Caki2 (cell line): ENCODE results near the gene PRDM16. TPM values are rescaled to one million over a fixed set of nuclear protein-coding genes. Genes with fewer than 3 reads are reported as not detected.

Experiments
- DNase-seq: peaks from one replicate; pipeline ENCODE4 v3.0.0-alpha.2; 2015; ENCODE audit warnings: low read depth
- in situ Hi-C: cut with HindIII; loops from 2 replicates; pipeline ENCODE4 v1.10.0; 2016; ENCODE audit warnings: low sequenced_read_pairs, low pct_unique_long_range_greater_than_20kb, mixed read lengths
- total RNA-seq: library from RNA; depleted of rRNA; stranded (reverse); fragments of >200 nt; shearing (Covaris generic); gene quantifications from 2 replicates; pipeline ENCODE4 v1.2.3, GENCODE V29; 2014; ENCODE audit warnings: low replicate concordance

The PRDM16 gene
- total RNA-seq, 1 experiment from 2014 or later = not detected

GRCh38 chr1:3111348-3112021 is 42.5 kb downstream of the PRDM16 start:
- no peak for DNase-seq
- in situ Hi-C loops = no loop called here

DNA sequence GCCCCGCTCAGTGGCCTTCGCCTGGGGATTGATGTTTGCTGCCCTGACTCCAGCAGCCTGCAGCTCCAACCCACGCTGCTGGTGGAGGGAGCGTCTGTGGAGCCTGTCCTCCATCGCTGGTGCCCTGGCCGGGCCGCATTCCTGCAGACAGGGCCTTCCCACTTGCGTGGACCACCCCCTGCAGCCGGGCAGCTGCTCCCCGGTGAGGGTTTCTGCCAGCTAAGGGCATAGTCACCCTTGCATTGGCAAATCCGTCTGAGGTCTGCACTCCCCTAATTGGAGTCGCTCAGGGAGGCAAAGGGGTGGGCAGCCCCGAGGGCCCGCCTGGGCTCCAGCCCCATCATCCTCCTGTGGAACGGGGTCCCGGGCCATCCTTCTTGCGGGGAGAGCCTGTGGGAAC is 43.5 kb downstream of the PRDM16 start:
- no peak for DNase-seq
- in situ Hi-C loops = no loop called here

DNA sequence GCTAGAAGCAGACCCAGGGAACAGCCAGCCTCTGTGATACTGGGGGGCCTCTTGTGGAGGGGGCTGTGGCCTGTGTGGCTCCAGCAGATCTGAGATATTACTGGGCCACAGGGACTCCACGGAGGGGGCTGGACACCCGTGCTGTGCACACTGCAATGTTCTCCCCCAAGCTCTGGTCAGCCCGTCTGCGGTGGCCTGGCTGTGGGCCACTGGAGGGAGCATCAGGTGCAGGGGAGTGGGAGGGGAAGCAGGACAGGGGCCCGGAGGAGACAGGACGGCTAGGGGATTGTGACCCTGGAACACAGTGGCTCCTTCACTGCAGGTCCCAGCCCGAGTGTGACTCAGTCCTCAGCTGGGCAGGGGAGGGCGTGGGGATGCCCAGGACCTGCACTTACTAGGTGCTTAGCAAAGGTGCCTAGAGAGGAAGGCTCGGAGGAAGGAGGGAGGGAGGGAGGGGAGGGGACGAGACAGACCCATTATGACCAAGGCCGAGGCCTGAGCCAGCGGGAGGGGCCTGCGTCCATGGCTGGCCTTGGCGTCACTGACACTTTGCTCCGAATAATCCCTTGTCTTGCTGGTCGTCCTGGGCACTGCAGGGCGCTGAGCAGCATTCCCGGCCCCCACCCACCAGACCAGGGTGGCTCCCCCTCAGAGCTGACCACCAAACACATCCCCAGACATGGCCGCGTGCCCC is 44.2 kb downstream of the PRDM16 start:
- in situ Hi-C loops = no loop called here
- DNase-seq = no peak

GRCh38 chr1:3113741-3114056 is 44.7 kb downstream of the PRDM16 start:
- in situ Hi-C loops = no loop called here
- no peak for DNase-seq

DNA sequence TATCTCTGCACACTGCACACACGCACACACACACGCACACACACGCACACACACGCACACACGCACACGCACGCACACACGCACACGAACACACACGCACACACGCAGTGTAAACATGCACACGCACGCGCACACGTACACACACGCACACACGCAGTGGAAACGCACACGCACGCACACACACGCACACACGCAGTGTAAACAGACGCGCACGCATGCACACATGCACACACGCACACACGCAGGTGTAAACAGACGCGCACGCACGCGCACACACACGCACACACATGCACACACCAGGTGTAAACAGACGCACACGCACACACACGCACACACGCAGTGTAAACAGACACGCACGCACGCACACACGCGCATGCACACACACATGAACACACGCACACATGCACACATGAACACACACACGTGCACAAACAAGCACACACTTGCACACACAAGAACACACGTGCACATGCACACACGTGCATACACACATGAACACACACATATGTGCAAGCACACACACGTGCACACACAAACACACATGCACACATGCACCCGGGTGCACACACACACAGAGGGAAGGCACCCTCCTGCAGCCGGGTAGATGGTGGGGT is 45.2 kb downstream of the PRDM16 start:
- in situ Hi-C loops = no loop called here
- no peak for DNase-seq

DNA sequence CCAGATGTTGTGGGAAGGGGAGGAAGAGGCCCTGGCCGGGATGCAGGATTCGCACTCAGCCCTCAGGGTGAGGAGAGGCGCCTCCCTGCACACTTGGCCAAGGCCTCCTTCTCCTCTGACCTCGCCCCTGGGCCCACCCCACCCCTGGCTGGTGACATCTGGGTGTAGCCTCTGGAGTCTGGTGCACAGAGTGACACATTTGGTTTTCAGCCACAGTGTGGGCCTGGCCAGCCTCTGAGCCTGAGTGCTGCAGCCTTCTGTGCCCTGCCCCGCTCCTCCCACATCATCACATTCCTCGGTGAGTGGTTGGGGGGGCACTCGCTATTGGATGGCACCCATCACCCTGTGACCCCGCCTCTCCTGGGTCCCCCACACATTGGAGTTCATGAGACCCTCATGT is 45.8 kb downstream of the PRDM16 start:
- in situ Hi-C loops = no loop called here
- DNase-seq = no peak

- in situ Hi-C loops = no loop called here
- no peak for DNase-seq
These were observed 46.5 kb downstream of the PRDM16 start for GRCh38 chr1:3115275-3116149.

GRCh38 chr1:3116150-3116510 is 47.1 kb downstream of the PRDM16 start:
- in situ Hi-C loops = no loop called here
- DNase-seq = no peak

DNA sequence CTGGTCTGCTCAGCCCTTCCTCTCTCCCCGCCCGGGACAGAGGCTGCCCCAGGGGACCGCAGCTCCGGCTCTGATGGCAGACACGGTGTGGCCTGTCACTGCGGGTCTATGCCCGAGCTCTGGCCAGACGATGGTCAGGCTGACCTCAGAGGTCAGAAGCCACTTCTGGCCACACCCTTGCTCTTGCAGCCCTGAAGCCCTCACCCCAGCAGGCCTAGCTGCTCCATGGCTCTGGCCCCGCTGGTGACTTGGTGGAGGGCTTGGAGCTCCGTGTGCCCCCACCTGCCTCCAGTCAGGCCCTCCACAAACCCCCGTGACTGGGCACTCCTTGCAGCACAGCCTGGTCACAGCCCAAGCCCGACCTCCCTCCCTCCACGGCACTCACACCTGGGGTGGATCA is 47.6 kb downstream of the PRDM16 start:
- in situ Hi-C loops = no loop called here
- no peak for DNase-seq

- no peak for DNase-seq
- in situ Hi-C loops = no loop called here
These were observed 48.9 kb downstream of the PRDM16 start for GRCh38 chr1:3117879-3118278.

DNA sequence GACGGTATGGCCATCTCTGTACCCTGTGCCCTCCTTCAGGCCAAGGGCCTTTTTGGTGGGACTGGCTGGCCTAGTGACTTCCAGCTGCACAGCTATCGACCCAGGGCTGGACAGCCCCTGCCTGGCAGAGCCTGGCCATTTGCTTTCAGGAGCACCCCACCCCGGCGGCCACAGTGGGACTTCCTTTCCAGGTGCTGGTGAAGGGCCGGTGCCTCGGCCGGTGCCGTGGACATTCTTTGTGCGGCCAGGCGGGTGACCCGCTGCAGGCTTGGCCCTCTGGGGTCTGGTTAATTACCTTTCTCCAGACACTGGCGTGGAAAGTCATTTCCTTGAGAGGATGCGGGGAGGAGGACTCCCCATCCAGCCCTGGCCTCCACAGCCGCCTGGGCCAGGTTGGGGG is 50.1 kb downstream of the PRDM16 start:
- in situ Hi-C loops = no loop called here
- DNase-seq = no peak

- no peak for DNase-seq
These were observed 50.7 kb downstream of the PRDM16 start for GRCh38 chr1:3119725-3120124.

GRCh38 chr1:3120140-3120539 is 51.1 kb downstream of the PRDM16 start:
- DNase-seq = no peak
- in situ Hi-C loops = no loop called here

More at GRCh38 chr1:3119725-3120124, 50.7 kb downstream of the PRDM16 start:
- in situ Hi-C loops = no loop called here

GRCh38 chr1:3120994-3121393 is 52.0 kb downstream of the PRDM16 start:
- in situ Hi-C loops = no loop called here
- DNase-seq = no peak

DNA sequence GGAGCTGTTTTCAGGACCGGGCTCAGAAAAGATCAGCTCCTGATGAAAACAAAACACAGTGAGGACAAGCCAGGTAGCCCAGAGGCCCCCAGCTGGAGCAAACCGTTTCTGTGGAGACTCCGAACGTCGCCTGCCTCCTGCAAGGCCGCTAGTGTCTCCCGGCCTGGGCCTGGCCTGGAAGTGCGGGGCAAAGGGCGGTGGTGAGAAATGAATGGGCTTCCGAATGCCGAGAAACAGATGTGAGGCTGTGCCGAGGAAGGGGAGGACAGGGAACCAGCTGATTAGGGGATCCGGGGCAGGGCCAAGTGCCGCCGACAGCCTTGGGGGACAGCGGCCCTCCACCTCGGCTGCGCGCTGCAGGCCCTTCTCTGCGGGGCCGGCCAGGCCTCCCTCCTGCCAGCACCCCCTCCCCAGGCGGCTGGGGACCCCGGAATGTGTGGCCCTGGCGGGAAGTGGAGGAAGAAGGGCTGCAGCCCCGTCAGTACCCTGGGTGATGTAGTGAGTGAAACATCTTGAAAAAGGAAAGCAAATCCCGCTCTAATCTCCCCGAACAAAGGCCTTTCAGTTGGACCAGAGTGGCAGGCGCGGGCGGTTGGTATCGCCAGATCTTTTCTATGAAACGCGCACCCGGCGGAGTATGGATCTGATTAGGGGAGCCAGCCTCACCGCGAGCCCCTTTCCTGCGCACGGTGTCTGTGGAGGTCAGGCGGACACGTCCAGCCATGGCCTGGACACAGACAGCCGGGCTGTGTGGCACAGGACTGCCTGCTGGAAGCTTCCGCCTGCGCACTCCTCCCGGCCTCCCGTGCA is 52.6 kb downstream of the PRDM16 start:
- in situ Hi-C loops = no loop called here
- no peak for DNase-seq

DNA sequence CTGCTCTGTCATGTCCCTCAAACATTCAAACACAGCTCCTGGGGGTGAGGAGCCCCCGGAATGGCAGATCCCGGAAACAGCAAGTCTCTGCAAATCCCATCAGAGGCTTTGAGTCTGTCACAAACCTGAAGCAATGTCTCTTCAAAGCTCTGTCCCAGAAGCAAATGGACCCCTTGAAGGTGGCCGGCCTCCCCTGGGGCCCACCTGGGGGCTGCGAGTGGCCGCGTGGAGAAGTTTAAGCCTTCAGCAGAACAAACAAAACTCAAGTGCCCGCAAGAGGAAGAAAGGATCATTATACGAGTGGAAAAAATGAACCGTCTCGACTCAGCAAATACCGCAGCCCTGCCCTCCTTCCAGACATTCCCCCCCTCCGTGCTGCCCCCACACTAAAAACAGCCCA is 53.3 kb downstream of the PRDM16 start:
- no peak for DNase-seq
- in situ Hi-C loops = no loop called here

DNA sequence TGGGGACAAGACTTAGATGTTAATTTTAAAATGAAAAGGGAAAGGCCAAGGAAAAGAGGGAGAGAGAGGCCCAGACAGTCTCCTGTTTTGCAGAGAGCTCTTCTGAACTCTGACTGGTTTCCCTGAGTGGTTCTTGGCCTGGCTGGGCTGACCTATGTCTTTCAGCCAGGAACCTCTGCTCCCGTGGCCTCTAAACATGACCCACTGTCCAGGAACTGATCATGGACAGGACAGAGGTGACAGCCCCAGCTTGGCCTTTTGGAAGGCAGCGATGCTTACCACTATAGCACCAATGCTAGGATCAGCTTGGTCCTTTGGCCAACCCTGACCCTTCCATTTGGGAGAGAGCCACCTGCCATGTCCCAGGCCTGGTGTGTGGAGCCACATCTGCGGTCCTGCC is 55.2 kb downstream of the PRDM16 start:
- in situ Hi-C loops = no loop called here
- DNase-seq = no peak

DNA sequence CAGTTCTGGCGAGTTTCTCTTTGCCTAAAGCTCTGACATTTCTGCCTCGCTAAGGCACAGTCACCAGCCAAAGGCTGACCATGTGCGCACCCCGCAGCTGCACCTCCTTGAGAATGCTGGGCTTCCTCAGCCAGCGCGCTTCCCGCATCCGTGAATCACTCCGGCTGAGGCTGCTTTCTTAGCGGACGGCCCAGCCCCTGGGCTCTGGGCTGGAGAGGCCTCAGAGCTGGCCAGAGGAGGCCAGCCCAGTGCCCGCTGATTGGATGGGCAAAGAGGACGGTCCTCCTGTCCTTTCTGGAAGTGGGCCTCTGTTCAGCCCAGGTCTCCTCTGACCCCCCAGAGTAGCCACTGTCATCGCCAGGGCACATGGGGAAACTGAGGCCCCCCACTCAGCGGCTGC is 56.1 kb downstream of the PRDM16 start:
- no peak for DNase-seq
- in situ Hi-C loops = no loop called here
